HuH-7.5 (cell line): ENCODE results near the gene IRF4.
A peak's percentile ranks its signal among the peaks of the same experiment; 100 is the strongest.

Experiments
- DNase-seq: peaks from one replicate; pipeline ENCODE4 v3.0.0; 2011; ENCODE audit warnings: low spot score

The IRF4 gene

GRCh38 chr6:398558-399078, 7.1 kb downstream of the IRF4 start:
- DNase-seq = no peak

GRCh38 chr6:399785-400534, 8.4 kb downstream of the IRF4 start:
- no peak for DNase-seq

GRCh38 chr6:400815-401214, 9.3 kb downstream of the IRF4 start:
- DNase-seq = no peak

- DNase-seq = no peak
Observed at GRCh38 chr6:401239-401993, 9.9 kb downstream of the IRF4 start.

- no peak for DNase-seq
Observed at GRCh38 chr6:401994-402640, 10.6 kb downstream of the IRF4 start.

- DNase-seq = no peak
Observed at GRCh38 chr6:402901-403658, 11.5 kb downstream of the IRF4 start.

- DNase-seq = no peak
Observed at GRCh38 chr6:403659-404655, 12.4 kb downstream of the IRF4 start.

- no peak for DNase-seq
Observed at GRCh38 chr6:404685-405423, 13.3 kb downstream of the IRF4 start.

GRCh38 chr6:408148-408547, 16.6 kb downstream of the IRF4 start:
- no peak for DNase-seq

- DNase-seq = peak; percentile 47
Observed at GRCh38 chr6:408599-409102, 17.1 kb downstream of the IRF4 start.

- no peak for DNase-seq
Observed at GRCh38 chr6:409370-409972, 17.9 kb downstream of the IRF4 start.

GRCh38 chr6:410555-411395, 19.2 kb downstream of the IRF4 start:
- no peak for DNase-seq

GRCh38 chr6:411402-412145, 20.0 kb downstream of the IRF4 start:
- no peak for DNase-seq

GRCh38 chr6:412146-412886, 20.8 kb downstream of the IRF4 start:
- no peak for DNase-seq

GRCh38 chr6:414447-414846, 22.9 kb downstream of the IRF4 start:
- DNase-seq = no peak

- DNase-seq = no peak
Observed at GRCh38 chr6:415087-415486, 23.5 kb downstream of the IRF4 start.

GRCh38 chr6:421211-421610, 29.7 kb downstream of the IRF4 start:
- DNase-seq = no peak
